Hepatocyte (in vitro differentiated cells): ENCODE data around the gene GRIN2C.

Source experiments
- EZH2 ChIP-seq: fragments of 200-600 bp; sonication (generic); IDR thresholded peaks from 2 replicates; pipeline ENCODE4 v1.6.1; 2016; ENCODE audit warnings: antibody characterized with exemption, mild to moderate bottlenecking, borderline replicate concordance
- TF ChIP-seq, protein P1 (sequence below): fragments of 200-600 bp; sonication (generic); IDR thresholded peaks from 2 replicates; pipeline ENCODE4 v1.5.1; 2016; ENCODE audit warnings: antibody characterized with exemption, mild to moderate bottlenecking; ENCODE audit not compliant: poor library complexity

GRCh38 chr17:74798239-74798707 is 61.4 kb downstream of the GRIN2C start:
- TF ChIP-seq, protein P1, sequence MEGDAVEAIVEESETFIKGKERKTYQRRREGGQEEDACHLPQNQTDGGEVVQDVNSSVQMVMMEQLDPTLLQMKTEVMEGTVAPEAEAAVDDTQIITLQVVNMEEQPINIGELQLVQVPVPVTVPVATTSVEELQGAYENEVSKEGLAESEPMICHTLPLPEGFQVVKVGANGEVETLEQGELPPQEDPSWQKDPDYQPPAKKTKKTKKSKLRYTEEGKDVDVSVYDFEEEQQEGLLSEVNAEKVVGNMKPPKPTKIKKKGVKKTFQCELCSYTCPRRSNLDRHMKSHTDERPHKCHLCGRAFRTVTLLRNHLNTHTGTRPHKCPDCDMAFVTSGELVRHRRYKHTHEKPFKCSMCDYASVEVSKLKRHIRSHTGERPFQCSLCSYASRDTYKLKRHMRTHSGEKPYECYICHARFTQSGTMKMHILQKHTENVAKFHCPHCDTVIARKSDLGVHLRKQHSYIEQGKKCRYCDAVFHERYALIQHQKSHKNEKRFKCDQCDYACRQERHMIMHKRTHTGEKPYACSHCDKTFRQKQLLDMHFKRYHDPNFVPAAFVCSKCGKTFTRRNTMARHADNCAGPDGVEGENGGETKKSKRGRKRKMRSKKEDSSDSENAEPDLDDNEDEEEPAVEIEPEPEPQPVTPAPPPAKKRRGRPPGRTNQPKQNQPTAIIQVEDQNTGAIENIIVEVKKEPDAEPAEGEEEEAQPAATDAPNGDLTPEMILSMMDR, result no peak
- TF ChIP-seq EZH2, result no peak
